Glomerular visceral epithelial cell (primary cell): ENCODE data around the gene TIGIT.

Experiments
- DNase-seq: peaks from one replicate; pipeline ENCODE4 v3.0.0-alpha.2; 2016; ENCODE audit errors: extremely low spot score

TIGIT gene

DNA sequence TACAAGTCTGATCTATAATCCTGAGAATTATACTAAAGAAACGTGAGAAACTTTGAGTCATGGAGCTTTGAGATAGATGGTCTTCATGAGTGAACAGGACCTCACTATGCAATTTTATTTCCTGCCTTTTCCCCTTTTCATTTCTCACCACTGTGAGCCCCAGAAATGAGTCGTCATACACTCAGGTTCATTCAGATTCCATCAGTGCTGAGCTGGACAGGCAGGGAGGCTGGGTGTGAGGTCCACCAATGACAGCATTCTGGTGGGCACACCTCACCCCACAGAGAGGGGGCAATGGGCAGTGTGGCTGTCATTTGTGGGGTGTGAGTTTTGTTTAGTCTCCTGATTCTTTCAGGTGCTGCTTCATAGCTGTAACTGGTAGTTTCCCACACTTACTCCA lies 16.9 kb downstream of the TIGIT start:
- peak; percentile 2 for DNase-seq

DNA sequence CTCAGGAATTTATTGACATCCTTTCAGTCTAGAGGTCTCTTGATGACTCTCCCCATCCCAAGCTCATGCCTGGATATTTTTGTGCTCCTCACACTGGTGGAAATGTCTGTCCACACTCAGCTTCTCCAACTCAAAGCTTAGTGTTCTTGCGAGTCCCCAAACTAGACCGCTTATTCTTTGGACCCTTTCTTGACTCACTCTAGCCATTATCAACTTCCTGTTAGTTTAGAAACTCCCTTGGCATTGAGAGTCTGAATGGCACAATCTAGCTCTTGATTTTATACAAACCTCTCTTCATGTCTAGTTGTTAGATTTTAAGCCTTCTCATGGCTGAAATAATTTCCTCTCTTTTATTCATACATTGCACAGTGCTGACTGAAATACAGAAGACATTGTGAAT lies 19.6 kb downstream of the TIGIT start:
- no peak for DNase-seq

DNA sequence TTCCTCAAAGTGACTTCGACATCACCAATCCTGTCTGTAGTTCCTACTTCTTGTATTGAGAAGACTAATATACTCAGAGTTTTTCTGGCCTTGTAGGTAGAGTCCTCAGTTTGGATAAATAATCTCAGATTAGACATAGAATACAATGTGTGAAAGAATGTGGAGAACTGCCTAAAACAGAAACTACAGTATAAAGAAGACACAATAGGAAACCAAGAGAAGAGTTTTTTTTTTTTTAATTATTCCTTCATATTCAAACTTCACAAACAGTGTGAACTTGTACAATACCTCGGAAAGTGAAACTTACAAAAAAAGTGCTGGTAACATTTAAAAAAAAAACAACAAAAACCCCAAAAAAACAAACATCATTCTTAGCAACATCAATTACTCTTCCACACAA lies 20.5 kb downstream of the TIGIT start:
- DNase-seq, result no peak

DNA sequence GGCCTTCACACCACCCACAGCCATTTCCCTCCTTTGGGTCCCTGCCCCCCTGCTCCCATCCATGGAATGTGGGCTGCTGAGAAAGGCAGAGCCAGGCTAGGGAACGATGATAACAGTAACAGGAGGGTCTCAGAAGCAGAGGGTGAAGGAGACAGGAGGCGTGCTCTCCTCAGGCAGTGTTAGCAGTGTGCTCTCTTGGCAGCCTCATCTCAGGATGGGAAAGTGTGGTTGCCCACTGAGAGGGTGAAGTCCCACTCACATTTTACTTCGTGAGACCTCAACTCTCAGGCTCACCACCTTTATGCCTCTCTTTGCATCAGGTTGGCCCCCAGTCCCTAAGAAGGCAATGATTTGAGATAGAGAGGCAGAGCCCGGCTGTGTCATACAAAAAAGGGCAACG lies 24.5 kb downstream of the TIGIT start:
- no peak for DNase-seq

DNA sequence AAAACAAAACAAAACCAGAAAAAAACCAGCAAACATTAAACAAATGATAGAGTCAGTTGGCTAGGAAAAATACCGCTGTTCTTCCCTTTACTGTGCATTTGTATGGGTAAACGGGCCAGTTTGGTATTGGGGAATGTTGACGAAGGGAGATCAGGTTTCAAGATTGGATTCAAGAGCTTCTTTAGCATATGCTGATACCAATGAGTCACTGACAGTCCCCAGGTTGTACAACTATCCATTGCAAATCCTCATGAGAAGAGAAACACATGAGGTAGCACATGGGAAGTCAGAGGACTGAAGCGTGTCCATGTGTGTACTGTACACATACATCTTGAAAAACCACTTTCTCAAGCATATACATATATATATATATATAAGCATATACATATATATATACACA lies 25.6 kb downstream of the TIGIT start:
- no peak for DNase-seq

DNA sequence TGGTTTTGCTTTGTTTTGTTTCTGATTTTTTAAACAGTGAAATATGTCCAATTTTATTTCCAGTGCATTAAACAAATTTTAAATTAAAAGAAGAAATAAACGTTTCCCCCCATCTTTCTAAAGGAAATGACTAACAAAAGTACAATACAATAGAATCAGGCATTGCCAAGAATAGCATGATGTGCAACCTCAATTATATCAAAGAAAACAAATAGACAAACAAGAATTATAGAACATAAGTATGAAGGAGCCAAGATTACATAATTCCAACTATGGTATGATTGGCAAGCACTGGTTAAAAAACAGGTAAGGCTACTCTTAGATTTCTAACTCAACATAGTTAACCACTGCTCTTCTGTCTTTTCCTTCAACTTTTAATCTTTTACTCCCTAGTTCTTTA lies 26.4 kb downstream of the TIGIT start:
- DNase-seq, result no peak

DNA sequence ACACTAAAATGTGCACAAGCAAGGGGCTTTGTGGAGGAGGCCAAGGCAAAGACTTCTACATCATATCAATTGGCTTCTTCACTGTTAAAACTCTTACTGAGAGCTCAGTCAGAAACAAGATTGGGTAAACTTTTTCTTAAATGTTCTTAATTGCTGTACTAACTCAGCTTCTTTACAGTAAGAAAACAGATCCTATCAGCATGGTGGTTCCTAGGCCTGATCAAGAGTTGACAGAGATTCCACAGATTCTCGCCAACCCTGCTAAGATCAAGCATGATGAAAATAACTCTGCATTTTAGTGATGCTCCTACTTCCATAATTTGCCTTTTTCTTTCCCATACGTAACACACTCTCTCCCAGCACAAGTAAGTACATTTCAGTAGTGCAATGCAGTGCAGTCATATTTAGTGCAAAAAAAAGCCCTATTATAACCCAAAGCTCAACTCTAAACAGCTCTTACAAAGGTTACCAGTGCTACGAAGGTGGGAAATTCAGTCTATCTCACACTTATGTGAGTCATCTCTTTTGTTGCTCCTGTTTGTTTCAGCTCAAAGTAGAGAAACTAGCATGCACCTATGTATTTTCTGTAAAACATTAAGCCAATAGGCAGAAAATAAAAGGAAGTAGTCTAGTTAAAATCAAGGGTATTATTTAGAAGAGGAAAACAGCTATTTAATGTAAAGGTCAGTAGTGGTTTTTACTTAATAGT lies 29.9 kb downstream of the TIGIT start:
- no peak for DNase-seq

DNA sequence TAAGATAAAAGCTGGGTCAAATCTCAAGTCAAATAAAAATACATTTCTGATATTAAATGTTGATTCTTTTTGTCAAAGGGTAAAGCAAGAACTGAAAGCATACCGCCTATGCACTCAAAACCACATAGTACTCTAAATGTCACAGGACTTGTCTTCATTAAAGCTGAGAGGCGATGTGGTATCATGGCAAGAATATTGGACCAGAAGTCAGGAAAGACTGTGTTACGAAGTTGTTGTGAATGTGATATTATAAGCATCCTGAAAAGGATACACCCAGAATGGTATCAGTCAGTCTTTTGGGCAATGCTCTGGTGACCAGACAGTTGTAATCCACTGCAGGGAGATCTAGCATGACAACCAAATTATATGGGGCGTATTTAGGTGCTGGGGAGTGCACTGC lies 33.8 kb downstream of the TIGIT start:
- DNase-seq, result no peak

DNA sequence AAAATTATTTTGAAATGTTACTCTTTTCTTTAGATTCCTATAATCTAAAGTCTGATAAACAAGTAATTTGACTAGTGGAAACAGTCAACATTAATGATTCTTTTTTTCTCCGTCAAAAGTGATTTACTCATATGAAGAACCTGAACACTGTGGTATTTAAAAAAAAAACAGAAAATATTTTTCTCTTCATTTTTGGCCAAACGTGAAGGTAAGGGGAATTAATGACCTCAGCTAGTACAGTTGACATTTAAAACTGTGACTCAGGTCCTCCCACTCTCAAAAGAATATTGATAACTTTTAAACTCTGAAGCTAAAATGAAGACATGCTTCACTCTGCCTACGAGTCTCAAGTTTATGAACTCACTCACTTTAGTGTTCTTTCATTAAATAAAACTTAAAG lies 34.5 kb downstream of the TIGIT start:
- DNase-seq, result no peak

DNA sequence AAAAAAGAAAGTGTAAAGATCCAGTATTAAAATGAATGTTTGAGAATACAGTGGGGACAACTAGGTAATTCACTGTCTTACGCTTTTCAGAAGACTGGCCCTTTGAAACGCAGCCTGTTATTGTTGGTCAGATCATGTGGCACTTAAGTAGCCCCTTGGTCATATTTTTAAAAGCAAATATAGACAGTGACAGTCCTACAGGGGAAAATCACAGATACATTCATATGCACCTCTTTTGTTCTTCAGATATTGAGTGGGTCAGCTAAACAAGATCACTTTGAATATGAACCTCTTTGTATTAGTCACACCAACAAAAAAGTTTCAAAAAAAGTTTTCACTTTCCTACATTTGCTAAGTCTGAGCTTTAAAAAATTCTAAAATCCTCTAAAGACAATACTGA lies 36.0 kb downstream of the TIGIT start:
- DNase-seq, result no peak

DNA sequence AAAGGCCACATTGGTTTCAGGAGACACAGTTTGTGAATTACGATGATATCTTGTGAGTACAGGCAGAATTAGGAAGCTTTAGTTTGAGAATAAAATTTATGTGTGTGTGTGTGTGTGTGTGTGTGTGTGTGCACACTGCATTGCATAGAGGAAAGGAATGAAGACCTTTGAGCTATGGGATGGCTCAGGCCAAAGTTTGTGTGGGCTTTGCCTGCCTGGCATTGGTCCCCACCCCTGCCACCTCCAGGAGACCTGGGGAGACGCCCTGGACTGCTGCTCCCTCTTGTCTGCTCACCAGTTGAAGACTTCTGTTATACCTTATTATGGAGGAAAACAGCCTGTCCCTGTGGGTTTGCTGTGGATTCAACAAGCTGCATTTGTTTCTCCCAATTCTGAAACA lies 37.2 kb downstream of the TIGIT start:
- no peak for DNase-seq

DNA sequence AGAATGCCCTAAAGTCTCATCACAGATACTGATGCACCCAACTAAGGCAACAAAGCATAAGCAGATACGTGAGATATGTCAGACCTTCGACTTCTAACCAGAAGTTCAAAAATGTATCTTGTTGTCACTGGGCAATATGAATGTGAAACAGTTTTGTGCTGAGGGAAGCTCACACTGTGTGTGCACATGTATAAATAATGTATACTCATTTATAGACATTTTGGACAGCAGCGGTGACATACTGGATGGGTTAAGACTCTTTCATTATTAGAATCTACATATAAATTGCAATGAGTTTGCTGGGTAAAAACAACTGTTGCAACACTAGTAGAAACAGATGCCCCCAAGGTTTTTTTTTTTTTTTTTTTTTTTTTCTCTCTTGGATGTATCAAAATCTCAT lies 37.9 kb downstream of the TIGIT start:
- no peak for DNase-seq

DNA sequence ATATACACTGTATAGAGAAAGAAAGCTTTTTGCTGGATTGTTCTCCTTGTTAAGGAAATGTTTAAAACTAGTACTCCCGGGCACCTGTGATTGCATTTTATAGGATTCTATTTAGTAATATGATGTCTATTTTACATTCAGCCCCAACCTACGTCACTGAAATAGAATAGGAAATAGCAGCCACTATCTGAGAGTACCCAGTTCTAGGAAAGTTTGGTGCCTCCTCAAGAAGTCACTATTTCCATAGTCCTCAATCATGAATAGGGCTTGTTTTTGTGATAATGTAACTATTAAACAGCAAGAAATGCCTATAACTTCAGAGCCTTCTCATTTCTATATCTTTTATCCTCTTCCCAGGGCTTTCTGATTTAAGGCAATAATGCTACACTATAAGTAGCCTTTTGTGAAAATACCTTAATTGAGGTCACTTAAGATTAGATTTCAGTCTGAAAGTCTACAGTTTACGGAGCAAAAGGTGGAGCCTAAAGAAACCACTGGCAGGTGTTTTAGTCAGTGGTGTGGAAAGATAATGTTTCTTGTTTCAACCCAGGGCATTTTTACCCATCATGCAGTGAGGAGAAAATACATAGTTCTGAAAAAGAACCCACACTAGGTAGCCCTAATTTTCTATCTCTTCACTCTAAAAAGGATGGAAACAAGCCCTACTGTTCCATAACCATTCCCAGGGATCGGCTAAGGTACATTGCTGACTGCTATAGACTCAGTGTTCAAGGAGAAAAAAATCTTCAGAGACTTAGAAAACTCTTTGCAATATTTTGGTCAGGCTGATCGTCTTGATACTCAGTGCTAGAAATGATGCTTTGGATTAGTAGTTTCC lies 38.7 kb downstream of the TIGIT start:
- no peak for DNase-seq

DNA sequence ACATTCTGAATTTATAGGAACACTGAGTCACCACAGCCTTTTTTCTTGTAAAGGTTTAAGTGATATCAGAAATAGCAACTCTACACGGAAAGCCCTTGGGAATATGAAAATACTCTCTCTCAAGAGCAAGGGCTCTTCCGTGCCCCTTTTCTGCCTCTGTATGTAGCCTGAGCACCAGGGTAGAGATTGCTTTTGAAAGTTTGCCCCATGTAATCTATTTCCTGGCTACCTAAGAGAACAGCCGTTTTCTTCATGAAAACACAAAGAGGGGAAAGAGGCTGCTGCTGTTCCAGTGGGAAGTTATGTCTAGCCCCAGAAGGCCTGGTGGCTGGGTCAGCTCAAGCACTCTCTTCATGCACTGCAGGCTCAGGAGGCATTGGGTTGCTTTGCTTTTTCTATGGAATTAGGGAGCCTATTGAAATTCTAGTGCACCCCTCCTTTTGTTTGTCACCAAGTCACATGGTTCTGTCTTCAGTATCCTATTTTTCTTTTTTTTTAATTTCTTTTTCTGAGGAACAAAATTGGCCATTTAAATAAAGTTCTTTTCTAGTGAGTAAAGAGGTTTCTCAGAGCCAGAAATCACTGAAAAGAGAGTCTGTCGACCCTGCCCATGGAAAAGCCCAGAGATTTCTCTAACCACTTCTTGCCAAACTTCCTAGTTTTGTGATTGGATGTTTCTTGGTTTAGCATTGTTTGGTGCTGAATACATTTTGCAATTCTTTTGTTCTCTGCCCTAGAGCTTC lies 39.5 kb downstream of the TIGIT start:
- DNase-seq, result no peak

DNA sequence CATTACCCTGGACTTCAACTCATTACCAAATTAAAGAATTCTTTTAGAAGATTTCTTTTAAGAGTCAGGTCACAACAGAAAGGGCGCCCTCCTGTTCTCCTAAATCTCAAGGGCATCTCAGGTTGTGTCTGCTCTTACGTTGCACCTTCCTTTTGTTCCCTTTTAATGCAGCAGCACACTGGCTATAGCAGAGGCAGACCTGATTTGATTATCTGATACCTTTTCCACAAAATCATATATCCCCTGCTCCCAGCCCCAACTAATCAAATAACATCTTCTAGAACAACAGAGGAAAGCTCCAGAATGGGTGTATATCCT lies 40.1 kb downstream of the TIGIT start:
- DNase-seq, result no peak

DNA sequence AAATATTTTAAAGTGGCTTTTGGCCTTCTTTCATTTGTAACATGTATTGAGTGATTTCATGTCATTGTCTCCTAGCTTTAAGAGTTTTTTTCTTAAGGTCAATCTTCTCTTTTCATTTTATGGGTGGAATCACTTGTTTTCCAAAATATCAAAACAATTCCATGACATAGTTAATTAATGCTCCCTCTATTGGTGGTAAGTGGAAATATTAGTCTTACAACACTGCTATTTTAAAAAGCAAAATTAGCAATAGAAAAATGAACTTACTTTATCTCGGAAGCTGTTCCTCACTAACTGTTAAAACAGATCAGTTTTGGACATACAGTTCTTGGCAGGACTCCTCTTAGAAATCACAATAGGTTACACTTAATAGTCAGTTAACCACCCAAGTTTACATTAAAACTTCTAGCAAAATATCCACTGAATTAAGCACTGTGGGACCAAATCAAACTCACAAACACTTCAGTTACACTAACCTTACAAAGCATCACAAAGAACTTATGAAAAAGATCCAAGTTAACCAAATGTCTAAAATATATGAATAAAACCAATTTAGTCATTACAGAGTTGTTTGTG lies 42.4 kb downstream of the TIGIT start:
- no peak for DNase-seq

DNA sequence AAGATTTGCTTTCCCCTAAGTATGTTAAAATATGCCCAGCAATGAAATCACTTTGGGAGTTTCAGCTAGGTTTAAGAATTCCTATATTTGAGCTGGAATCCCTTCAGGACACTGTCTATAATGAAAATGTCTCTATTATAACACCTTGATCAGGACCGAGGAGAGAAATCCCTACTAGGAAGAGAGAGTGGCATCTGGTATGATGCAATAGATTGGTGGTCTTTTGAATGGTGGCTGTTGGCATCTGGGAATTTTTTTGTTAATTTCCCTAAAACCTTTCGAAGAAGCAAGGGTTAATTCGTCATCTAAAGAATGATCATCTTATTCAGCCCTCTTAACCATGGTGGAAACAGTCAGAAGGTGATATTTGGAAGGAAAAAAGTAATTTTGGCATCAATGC lies 43.0 kb downstream of the TIGIT start:
- DNase-seq, result no peak

DNA sequence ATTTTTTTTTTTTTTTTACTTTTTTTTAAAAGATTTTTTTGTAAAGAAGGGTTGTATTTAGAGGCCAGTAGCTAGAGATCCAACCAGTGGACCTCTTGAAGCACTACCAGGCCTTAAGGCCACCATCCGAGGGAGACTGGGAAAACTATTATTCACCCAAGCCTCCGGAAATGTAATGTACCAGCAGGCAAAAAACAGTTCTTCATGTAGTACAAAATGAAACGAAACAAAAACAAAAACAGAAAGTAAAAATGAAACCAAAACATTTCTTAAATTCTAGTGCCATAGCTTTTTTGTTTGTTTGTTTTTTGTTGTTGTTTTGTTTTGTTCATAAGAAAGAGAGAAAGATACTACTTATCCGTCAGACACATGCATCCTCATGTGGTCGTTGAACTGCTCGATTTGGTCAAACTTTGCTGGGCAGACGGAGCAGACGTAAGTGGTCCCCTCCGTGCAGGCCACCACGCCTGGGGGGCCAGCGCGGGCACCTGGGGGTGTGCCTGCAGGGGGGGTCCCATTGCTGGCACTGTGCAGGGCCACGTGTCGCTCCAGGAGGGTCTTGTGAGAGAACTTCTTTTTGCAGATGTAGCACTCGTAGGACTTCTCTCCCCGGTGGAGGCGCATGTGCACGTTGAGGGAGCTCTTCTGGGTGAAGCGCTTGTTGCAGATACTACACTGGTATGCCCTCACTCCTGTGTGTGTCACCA lies 45.0 kb downstream of the TIGIT start:
- DNase-seq, result no peak

DNA sequence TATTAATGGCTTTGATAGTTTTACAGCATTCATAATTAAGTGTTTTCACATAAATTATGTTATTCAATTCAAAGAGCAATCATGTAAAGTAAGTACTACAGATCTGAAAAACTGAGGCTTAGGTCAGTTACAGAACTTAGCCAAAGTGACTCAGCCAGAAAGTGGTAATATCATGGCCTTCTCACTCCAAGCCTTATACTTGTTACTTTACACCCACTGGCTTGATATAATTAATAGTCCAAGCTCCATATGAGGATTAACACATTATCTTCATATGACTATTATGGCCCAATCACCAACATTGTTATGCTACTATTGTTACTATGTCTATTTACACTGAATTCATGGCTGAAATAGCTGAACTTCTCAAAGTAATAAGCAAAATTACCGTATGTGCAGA lies 50.7 kb downstream of the TIGIT start:
- no peak for DNase-seq

DNA sequence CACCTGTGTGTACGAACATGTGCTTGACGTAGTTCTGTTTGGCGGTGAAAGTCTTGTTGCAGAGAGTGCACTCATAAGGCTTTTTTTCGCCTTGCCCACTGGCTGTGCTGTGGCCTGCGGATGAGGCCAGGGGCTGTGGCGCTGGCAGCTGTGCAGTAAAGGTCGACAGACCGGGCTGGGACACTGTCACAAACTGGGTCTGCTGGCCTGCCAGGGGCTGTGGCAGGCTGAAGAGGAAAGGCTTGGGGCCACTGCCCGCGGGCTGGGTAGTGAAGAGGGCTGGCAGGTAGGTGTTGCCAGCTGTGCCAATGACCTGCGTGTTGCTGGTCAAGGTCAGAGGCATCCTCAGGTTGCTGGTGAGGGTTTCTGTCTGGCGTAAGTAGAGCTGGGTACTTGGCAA lies 56.4 kb downstream of the TIGIT start:
- DNase-seq, result no peak

DNA sequence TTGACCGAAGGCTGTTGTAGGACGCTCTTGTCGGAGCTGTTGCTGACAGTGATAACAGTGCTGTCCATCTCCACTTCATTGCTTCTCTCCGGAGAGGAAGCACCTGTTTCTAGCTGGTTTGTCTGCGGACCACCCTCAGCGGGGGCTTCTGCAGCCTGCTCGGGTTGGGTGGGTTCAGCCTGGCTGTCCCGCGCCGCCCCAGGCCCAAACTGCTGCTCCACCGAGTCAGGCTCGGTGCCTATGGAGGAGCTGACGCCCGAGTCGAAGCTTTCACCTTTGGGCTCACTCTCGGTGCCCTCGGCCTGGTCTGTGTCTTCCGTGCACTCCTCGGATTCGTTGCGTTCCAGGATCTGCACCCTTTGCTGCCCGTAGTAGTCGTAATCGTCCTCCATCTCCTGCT lies 56.9 kb downstream of the TIGIT start:
- DNase-seq, result no peak
